HG02763 (cell line): ENCODE data around the gene PTGIS.
"Not testable (repeated sequence)": the region's sequence is repeated elsewhere in the genome, so short reads cannot be mapped to it uniquely, and the experiment has no call there.

ENCODE experiments used
- ATAC-seq: cut with Tn5 transposase; IDR thresholded peaks from one replicate; pipeline ENCODE4 v1.9.1; 2021; ENCODE audit warnings: mild to moderate bottlenecking, moderate library complexity; ENCODE audit not compliant: unreplicated experiment

Gene PTGIS

GRCh38 chr20:49567421-49568277 is at the start of gene PTGIS:
PTGIS (minus strand) TSS chr20:49568137; CDS start chr20:49568116, 21 bp downstream.
- no peak for ATAC-seq

- ATAC-seq = not testable (repeated sequence)
These were observed 49.5 kb upstream of the PTGIS start for GRCh38 chr20:49617394-49617793.

- no peak for ATAC-seq
These were observed 48.4 kb upstream of the PTGIS start for GRCh38 chr20:49616154-49617007.

DNA sequence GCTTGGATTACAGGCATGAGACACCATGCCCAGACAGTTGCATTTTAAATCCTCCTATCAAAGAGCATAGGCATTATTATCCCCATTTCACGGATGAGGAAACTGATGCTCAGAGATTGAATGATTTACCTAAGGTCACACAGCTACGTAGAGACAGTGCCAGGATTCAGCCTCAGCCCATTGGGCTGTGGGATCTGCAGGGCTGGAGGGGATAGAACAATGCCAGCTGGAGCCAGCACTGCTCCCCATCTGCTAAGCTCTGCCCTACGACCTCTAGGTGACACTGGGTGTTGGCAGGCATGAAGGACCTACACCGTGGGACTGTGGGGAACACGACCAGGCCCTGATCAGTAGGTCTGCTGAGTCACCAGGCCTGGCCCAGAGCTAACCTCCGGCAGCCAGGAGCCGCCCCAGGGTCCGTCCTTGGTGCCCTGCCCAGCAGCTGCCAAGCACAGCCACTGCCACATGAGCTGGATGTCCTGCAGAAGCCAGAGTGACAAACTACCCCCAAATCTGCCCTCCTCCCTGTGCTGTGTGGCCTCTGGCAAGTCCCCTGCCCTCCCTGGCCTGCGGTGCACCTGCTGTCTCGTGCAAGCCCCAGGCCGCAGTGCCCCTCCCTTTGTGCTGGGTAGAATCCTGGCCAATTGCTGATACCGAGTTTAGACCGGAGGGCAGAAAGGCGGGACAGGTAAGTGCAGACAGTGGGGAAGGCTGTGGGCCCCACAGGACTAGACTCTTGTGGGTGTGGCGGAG is 47.6 kb upstream of the PTGIS start:
- no peak for ATAC-seq

DNA sequence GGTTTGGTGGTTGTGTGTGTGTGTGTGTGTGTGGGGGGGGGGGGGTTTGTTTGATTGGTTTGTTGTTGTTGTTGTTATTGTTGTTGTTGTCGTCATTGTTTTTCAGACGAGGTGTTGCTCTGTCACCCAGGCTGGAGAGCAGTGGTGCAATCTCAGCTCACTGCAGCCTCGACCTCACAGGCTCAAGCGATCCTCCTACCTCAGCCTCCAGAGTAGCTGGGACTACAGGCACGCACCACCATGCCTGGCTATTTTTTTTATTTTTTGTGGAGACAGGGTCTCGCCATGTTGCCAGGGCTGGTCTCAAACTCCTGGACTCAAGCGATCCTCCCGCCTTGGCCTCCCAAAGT is 47.1 kb upstream of the PTGIS start:
- ATAC-seq = not testable (repeated sequence)

DNA sequence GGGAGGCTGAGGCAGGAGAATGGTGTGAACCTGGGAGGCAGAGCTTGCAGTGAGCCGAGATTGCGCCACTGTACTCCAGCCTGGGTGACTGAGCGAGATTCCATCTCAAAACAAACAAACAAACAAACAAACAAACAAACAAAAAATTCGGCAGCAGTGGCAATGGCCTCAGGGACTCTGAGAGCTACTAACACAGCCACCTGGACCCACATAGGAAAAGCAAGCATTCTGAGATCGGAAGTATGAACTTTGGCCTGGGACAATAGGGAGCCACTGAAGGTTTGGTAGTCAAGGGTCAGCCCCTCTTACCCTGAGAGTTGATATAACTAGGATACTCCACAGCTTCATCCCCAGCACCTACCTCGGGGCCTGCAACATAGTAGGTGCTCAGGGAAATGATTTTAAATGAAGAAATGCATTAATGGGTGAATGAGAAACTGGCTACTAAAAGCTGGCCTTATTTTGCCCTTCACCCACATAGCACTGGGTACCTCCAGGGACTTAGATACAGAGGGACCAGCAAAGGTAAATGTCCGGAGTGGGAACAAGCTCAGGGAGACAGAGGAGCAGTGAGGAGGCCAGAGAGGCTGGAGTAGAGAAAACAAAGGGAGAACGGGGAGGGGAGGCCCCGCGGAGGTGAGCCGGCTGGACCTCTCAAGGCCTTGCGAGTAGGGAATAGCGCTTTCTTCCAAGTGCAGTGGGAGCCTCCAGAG is 46.6 kb upstream of the PTGIS start:
- ATAC-seq = no peak

DNA sequence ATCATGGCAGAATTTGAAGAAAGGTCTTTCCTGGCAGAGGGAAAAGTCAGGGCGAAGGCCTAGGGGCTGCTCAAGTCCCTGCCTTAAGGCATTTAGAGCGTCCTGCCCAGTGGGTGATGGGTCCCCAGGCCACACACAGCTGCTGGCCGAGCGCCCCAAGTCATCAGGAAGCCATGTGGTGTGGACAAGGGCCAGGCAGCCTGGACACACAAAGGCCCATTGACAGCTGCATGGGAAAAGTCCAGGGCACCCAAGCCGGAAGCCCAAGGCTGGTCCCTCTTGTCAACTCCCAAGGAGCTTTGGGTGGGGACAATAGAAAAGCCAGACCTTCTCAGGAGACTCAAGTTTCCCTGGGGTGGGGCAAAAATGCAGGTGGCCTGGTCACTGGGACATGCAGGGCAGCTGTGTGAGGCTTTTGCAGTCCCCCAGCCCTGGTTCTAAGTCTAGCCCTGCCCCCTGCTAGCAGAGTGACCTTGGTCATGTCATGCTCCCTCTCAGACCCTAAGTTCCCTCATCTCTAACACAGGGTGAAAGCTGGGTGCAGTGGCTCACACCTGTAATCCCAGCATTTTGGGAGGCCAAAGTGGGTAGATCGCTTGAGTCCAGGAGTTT is 44.3 kb upstream of the PTGIS start:
- no peak for ATAC-seq

GRCh38 chr20:49611539-49612126 is 43.7 kb upstream of the PTGIS start:
- ATAC-seq = not testable (repeated sequence)

DNA sequence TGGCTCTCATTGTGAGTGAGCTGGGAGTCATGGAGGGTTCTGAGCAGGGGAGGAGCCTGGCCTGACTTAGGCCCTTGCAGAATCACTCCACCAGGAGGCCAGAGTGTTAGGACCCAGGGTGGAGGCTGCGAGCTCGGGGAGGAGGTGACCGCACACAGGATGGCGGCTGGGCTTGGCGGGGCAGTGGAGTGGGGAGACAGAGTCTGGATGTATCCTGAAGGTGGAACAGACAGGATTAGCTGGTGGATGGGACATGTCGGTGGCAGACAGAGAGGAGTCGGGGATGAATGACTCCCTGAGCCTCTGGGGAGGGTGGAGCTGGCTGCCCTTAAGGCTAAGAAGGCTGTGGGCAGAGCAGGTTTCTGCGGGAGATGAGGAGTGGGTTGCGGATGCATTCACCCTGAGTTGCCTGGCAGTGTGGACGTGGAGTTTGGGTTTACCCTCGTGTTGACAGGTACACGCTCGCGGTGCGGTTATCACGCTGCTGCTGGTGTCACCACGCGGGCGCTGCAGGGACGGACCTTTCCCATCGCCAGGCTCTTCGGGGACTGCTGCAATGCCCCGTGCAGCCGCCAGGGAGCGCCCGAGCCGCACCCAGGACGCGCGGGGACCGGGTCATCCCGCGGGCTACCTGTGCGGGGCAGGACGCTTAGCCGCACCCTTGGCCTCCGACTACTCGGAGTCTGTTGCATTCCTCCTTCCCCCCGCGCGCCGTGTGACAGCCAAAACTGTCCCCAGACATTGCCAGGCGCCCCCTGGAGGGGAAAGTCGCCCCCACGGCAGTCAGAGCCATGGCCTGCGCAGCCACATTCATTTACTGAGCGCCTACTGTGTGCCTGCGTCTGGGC is 43.0 kb upstream of the PTGIS start:
- ATAC-seq = no peak

DNA sequence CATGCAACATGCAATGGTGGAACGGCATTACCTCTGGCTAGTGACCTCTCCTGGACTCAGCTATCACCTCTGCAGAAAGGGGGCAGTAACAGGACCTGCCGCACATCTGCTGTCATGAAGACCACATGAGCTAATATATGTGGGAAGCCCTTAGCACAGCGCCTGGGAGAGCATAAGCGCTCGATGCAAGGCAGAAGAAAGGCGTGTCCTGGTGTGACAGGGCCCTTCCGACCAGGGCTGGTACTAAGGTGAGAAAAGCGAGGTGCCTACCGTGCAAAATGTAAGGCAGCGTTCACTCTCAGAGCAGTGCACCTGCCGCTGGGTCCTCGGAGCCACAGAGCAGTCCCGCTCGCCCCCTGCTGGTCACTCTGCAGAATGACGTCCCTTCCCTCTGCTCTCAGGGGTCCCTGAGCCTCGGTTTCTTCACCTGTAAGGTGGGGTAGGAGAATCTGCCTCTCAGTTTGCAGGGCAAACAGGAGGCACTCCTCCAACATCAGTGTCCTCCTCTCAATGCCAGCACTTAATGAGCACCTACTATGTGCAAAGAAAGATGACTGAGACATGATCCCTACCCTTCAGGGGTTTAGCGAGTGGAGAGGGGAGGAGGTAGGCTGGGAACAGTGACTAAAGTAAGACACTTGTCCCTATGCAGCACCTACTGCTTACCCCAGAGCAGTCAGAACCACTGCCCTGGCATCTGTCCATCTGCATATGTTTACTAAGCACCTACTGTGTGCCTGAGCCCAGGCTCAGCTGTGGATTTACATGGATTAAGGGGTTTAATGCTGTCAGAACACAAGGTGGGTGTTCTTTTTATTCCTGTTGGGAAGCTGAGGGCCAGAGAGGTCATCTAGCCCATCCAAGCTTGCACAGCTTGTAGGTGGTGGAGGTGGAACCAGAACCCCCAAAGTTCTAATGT is 41.1 kb upstream of the PTGIS start:
- peak; percentile 44 for ATAC-seq

- ATAC-seq = no peak
These were observed 39.6 kb upstream of the PTGIS start for GRCh38 chr20:49607568-49607967.

DNA sequence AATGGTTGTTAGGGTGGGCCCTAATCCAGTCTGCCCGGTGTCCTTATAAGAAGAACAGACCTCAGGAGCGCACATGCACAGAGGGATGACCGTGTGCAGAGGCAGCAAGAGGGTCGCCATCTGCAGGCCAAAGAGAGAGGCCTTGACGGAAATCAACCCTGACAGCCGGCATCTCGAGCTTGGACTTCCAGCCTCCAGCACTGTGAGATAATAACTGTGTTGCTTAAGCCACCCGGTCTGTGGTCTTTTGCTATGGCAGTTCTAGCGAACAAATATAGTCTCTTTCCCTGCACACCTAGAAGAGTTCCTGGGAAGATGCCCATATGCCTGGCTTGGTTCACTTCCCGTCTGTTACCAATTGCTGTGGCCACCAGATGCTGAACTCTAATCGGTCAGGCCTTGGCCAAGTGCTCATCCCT is 35.3 kb upstream of the PTGIS start:
- ATAC-seq = no peak

GRCh38 chr20:49602345-49603208 is 34.6 kb upstream of the PTGIS start:
- ATAC-seq = no peak

- no peak for ATAC-seq
These were observed 33.4 kb upstream of the PTGIS start for GRCh38 chr20:49601153-49601924.

DNA sequence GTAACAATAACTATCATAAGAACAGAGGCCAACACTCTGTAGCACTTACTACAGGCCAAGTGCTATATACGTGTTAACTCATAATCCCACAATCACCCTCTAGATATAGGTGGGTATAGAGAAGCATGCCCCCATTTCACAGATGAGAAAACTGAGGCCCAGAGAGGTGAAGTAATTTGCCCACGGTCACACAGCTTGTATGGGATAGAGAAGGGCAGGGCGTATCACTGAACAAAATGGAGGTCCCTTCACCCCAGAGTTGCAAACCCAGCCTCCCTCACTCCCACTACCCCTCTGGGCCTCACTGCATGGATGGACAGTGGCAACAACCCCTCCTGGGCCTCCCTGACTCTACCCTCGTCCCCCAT is 31.8 kb upstream of the PTGIS start:
- no peak for ATAC-seq

GRCh38 chr20:49597825-49598395 is 30.0 kb upstream of the PTGIS start:
- no peak for ATAC-seq
